ENCODE data around the gene PDCD10.

The PDCD10 gene

DNA sequence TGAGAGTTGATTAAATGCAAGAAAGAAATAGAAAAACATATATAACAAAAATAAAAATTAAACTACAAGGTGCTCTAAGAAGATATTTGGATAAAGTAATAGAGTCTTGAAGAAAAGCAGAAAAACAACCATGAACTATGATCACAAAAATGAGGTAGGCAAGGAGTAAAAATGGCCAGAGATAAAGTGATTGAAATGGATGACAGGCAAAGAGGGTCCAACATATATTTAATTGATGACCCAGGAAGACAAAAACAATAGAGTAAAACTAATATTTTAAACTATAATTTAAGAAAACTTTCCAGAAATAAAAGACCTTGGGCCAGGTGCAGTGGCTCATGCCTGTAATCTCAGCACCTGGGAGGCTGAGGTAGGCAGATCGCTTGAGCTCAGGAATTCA is 58.8 kb downstream of the PDCD10 start:
- H3K4me3 ChIP-seq (ENCODE audit: low read length): no peak overlapping the region
- TF ChIP-seq EZH2phosphoT487 (IDR thresholded peaks at IDR 0.05; ENCODE audit: low read depth): no peak
- no peak for TF ChIP-seq CTCF (IDR thresholded peaks at IDR 0.05; ENCODE audit: low read depth, low read length)

GRCh38 chr3:167673221-167673620 is 61.5 kb downstream of the PDCD10 start:
- Histone ChIP-seq H4K20me1 (ENCODE audit: insufficient read depth, low read length) (no peaks in the 10 kb centered on the region), H3K27ac (ENCODE audit: low read length) (no peak overlapping the region), H3K9ac (ENCODE audit: low read length) (no peak overlapping the region), H3K27me3 (ENCODE audit: low read depth, low read length) (no peaks in the 10 kb centered on the region), H3K4me3 (ENCODE audit: low read length) (no peak overlapping the region), H3K9me3 (ENCODE audit: insufficient read depth, low read length) (no peaks in the 10 kb centered on the region), H2AFZ (ENCODE audit: low read depth, low read length) (no peak overlapping the region), H3K36me3 (replicated peaks; ENCODE audit: low read depth, low read length) (peaks cover 33% of the 10 kb centered on the region), H3K4me2 (ENCODE audit: low read length) (no peak overlapping the region), H3K4me1 (ENCODE audit: low read length) (no peaks in the 10 kb centered on the region), H3K79me2 (ENCODE audit: low read length) (no peaks in the 10 kb centered on the region)
- TF ChIP-seq EZH2phosphoT487 (IDR thresholded peaks at IDR 0.05; ENCODE audit: low read depth): no peak
- no peak for TF ChIP-seq CTCF (IDR thresholded peaks at IDR 0.05; ENCODE audit: low read depth, low read length)

More for the DNA sequence above, 58.8 kb downstream of the PDCD10 start:
- Histone ChIP-seq H3K4me2 (ENCODE audit: low read length) (no peak overlapping the region), H3K36me3 (replicated peaks; ENCODE audit: low read depth, low read length) (peaks cover 38% of the 10 kb centered on the region), H3K27ac (ENCODE audit: low read length) (no peak overlapping the region), H3K27me3 (ENCODE audit: low read depth, low read length) (no peaks in the 10 kb centered on the region), H3K79me2 (ENCODE audit: low read length) (no peaks in the 10 kb centered on the region), H3K9me3 (ENCODE audit: insufficient read depth, low read length) (no peaks in the 10 kb centered on the region), H3K4me1 (ENCODE audit: low read length) (no peaks in the 10 kb centered on the region), H2AFZ (ENCODE audit: low read depth, low read length) (no peak overlapping the region), H3K9ac (ENCODE audit: low read length) (no peak overlapping the region), H4K20me1 (ENCODE audit: insufficient read depth, low read length) (no peaks in the 10 kb centered on the region)

- no peaks in the 10 kb centered on the region for H3K27me3 ChIP-seq (ENCODE audit: low read depth, low read length)
- TF ChIP-seq CTCF (IDR thresholded peaks at IDR 0.05; ENCODE audit: low read depth, low read length): no peak
- no peak for TF ChIP-seq EZH2phosphoT487 (IDR thresholded peaks at IDR 0.05; ENCODE audit: low read depth)
- no peak overlapping the region for H3K4me3 ChIP-seq (ENCODE audit: low read length)
- no peak overlapping the region for H2AFZ ChIP-seq (ENCODE audit: low read depth, low read length)
- H3K9me3 ChIP-seq (ENCODE audit: insufficient read depth, low read length): no peaks in the 10 kb centered on the region
- no peaks in the 10 kb centered on the region for H4K20me1 ChIP-seq (ENCODE audit: insufficient read depth, low read length)
- H3K9ac ChIP-seq (ENCODE audit: low read length): no peak overlapping the region
- no peaks in the 10 kb centered on the region for H3K4me1 ChIP-seq (ENCODE audit: low read length)
- H3K36me3 ChIP-seq (replicated peaks; ENCODE audit: low read depth, low read length): peaks cover 33% of the 10 kb centered on the region
- H3K79me2 ChIP-seq (ENCODE audit: low read length): no peaks in the 10 kb centered on the region
- no peak overlapping the region for H3K27ac ChIP-seq (ENCODE audit: low read length)
- H3K4me2 ChIP-seq (ENCODE audit: low read length): no peak overlapping the region
These were observed 62.7 kb downstream of the PDCD10 start for GRCh38 chr3:167671878-167672427.

DNA sequence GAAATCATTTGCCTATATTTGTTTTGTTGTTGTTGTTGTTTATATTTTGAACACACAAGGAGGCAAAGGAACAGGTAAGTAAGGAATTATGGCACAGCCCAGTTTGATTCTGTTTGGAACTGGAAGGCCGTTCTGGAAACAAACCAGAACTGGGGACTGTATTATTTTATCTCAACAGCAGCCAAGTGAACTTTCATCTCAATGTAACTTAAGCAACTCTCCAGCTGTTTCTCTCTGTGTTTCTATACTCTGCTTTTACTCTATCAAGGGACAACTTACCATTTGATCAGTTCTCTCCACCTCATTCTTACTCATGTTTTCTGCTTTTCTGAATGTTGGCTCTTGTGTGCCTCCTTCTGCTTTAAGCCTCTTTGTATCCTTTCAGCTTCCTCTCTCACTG is 65.0 kb downstream of the PDCD10 start:
- Histone ChIP-seq H3K9ac (ENCODE audit: low read length) (no peak overlapping the region), H4K20me1 (ENCODE audit: insufficient read depth, low read length) (no peaks in the 10 kb centered on the region), H3K27ac (ENCODE audit: low read length) (no peak overlapping the region), H3K79me2 (ENCODE audit: low read length) (no peaks in the 10 kb centered on the region), H3K36me3 (replicated peaks; ENCODE audit: low read depth, low read length) (peaks cover 15% of the 10 kb centered on the region), H3K4me2 (ENCODE audit: low read length) (no peak overlapping the region), H3K4me1 (ENCODE audit: low read length) (no peaks in the 10 kb centered on the region), H3K4me3 (ENCODE audit: low read length) (no peak overlapping the region), H3K9me3 (ENCODE audit: insufficient read depth, low read length) (no peaks in the 10 kb centered on the region), H3K27me3 (ENCODE audit: low read depth, low read length) (no peaks in the 10 kb centered on the region), H2AFZ (ENCODE audit: low read depth, low read length) (no peak overlapping the region)
- no peak for TF ChIP-seq EZH2phosphoT487 (IDR thresholded peaks at IDR 0.05; ENCODE audit: low read depth)
- no peak for TF ChIP-seq CTCF (IDR thresholded peaks at IDR 0.05; ENCODE audit: low read depth, low read length)
